Esophagus squamous epithelium (tissue), 5 donors: ENCODE results near the gene CAMLG. TPM values are rescaled to one million over a fixed set of nuclear protein-coding genes. Genes with fewer than 3 reads are reported as not detected.
"Not testable (repeated sequence)": the region's sequence is repeated elsewhere in the genome, so short reads cannot be mapped to it uniquely, and the experiment has no call there.

Experiments used
- DNase-seq: peaks from one replicate; lab custom pipeline; 2025; lab: John Stamatoyannopoulos, UW
- H3K27ac ChIP-seq, 4 donors: fragments of 200-600 bp; sonication (generic); one replicate each; pipeline ENCODE4 v1.5.1; 2016 to 2019; ENCODE audit warnings: mild to moderate bottlenecking in 1 of 4
- H3K27me3 ChIP-seq, 4 donors: fragments of 200-600 bp; sonication (generic); 1 replicate in 3 of 4; 2 replicates in 1 of 4; pipeline versions ENCODE4 v1.5.1 to v1.6.0; 2017 to 2021; ENCODE audit warnings: antibody characterized with exemption in 1 of 4
- H3K36me3 ChIP-seq, 3 donors: fragments of 200-600 bp; sonication (generic); one replicate each; pipeline ENCODE4 v1.5.1; 2016 to 2019
- H3K4me1 ChIP-seq, 3 donors: fragments of 200-600 bp; sonication (generic); one replicate each; pipeline ENCODE4 v1.5.1; 2017 to 2019
- H3K4me3 ChIP-seq, 4 donors: fragments of 200-600 bp; sonication (generic); 1 replicate in 3 of 4; 2 replicates in 1 of 4; pipeline ENCODE4 v1.5.1; 2016 to 2019; ENCODE audit warnings: mild to moderate bottlenecking in 2 of 4, moderate library complexity in 1 of 4
- H3K9me3 ChIP-seq, 3 donors: fragments of 200-600 bp; sonication (generic); one replicate each; pipeline ENCODE4 v1.5.1; 2016 to 2019
- POLR2A ChIP-seq, 4 donors: fragments of 450-650 bp; IDR thresholded peaks; one replicate each; pipeline ENCODE4 v1.6.1; 2017; ENCODE audit warnings: antibody characterized with exemption in 4 of 4, mild to moderate bottlenecking in 4 of 4, moderate library complexity in 3 of 4
- WGBS, 2 donors: methylation state at CpG; one replicate each; pipeline ENCODE4 v1.1.5; 2018; 5-methylcytosine and 5-hydroxymethylcytosine counted together
- intact Hi-C: fragments of 100-400 bp; cut with DNase I; formaldehyde crosslinking; loops from one replicate; pipeline ENCODE4 v1.15.0; 2022
- total RNA-seq, 4 donors: library from RNA; depleted of rRNA; stranded (reverse); fragments of >200 nt; gene quantifications; one replicate each; pipeline ENCODE4 v1.1.0, GENCODE V29; 2016
- TF ChIP-seq, protein P1 (sequence below), 6 experiments: fragments of 450-650 bp in 4 of 6; fragments of 200-600 bp in 2 of 6; sonication (generic) in 2 of 6; IDR thresholded peaks; one replicate each; pipeline ENCODE4 v1.5.1; 2016 to 2019; ENCODE audit warnings: antibody characterized with exemption in 6 of 6, mild to moderate bottlenecking in 4 of 6, moderate library complexity in 4 of 6
- donor health status: DM: yes; HTN: yes; CAD: no.

CAMLG gene
- total RNA-seq = 10 to 100 TPM in 3 of 4 donors, 1 to 10 TPM in 1; 9.4 to 31.7 (median 18.0) TPM

DNA sequence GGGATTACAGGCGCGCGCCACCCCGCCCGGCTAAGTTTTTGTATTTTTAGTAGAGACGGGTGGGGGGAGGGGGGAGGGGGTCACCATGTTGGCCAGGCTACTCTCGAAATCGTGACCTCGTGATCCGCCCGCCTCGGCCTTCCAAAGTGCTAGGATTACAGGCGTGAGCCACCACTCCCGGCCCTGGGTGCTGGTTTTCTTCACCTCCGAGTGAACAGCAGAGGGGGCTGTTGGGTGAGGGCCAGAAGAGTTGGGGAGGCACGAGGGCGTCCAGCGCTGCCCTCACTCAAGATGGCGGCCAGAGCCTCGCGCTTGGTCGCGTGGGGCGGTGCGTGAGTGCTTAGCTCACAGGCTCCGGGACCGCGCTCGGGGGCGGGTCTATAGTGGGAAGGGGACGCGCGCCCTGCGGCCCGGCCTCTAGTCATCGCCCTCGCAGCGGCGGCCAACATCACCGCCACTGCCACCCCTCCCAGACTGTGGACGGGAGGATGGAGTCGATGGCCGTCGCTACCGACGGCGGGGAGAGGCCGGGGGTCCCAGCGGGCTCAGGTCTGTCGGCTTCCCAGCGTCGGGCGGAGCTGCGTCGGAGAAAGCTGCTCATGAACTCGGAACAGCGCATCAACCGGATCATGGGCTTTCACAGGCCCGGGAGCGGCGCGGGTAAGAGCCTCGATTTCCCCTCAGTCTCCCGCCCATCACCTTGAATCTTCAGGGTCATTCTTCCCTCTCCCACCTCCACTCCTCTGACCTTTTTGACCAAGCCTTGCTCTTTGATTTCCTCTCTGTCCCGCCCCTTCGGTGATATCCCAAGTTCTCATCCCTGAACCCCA is at the start of gene CAMLG:
Gene CAMLG, plus strand, starts transcription at position 416 of the 830 bp plus-strand sequence. Its CDS starts 73 bp downstream, at position 489.
- H3K36me3 ChIP-seq = peaks cover 0 to 20% (median 0%) of the 10 kb centered on the region in 3 donors
- no peaks in the 10 kb centered on the region for H3K9me3 ChIP-seq
- H3K27me3 ChIP-seq = no peaks in the 10 kb centered on the region
- TF ChIP-seq, protein P1, sequence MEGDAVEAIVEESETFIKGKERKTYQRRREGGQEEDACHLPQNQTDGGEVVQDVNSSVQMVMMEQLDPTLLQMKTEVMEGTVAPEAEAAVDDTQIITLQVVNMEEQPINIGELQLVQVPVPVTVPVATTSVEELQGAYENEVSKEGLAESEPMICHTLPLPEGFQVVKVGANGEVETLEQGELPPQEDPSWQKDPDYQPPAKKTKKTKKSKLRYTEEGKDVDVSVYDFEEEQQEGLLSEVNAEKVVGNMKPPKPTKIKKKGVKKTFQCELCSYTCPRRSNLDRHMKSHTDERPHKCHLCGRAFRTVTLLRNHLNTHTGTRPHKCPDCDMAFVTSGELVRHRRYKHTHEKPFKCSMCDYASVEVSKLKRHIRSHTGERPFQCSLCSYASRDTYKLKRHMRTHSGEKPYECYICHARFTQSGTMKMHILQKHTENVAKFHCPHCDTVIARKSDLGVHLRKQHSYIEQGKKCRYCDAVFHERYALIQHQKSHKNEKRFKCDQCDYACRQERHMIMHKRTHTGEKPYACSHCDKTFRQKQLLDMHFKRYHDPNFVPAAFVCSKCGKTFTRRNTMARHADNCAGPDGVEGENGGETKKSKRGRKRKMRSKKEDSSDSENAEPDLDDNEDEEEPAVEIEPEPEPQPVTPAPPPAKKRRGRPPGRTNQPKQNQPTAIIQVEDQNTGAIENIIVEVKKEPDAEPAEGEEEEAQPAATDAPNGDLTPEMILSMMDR (IDR thresholded peaks at IDR 0.05) = peak; percentile 41 to 72 (median 49)
- TF ChIP-seq POLR2A (IDR thresholded peaks at IDR 0.05) = peak in 3 of 4 donors; percentile 53 to 93 (median 92)
- WGBS, 2 donors = 0% methylated on average over 25 to 26 of the region's 66 CpGs
- H3K4me1 ChIP-seq = peaks cover 0 to 47% (median 7%) of the 10 kb centered on the region in 3 donors
- peak within 1 kb of the TSS; percentile 94 to 98 (median 96) for H3K27ac ChIP-seq
- intact Hi-C loops = no loop called here
- peak within 1 kb of the TSS; percentile 71 to 93 (median 86) for H3K4me3 ChIP-seq
- peak; percentile 92 for DNase-seq

DNA sequence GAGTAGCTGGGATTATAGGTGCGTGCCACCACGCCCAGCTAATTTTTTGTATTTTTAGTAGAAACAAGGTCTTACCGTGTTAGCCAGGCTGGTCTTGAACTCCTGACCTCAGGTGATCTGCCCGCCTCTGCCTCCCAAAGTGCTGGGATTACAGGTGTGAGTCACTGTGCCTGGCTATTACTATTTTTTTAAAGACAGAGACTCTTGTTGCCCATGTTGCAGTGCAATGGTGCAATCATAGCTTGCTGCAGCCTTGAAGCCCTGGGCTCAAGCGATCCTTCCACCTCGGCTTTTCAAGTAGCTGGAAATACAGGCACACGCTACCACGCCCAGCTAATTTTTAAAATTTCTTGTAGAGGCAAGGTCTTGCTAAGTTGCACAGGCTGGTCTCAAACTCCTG is 48.2 kb upstream of the CAMLG start:
- peaks cover 0 to 17% (median 0%) of the 10 kb centered on the region in 3 donors for H3K4me1 ChIP-seq
- H3K27ac ChIP-seq, DNase-seq, intact Hi-C loops, H3K9me3 ChIP-seq, H3K4me3 ChIP-seq, H3K27me3 ChIP-seq: not testable (repeated sequence)
- H3K36me3 ChIP-seq = peaks cover 9 to 90% (median 31%) of the 10 kb centered on the region in 3 donors
- 70 to 72% methylated on average over 8 of the region's 8 CpGs for WGBS, 2 donors

DNA sequence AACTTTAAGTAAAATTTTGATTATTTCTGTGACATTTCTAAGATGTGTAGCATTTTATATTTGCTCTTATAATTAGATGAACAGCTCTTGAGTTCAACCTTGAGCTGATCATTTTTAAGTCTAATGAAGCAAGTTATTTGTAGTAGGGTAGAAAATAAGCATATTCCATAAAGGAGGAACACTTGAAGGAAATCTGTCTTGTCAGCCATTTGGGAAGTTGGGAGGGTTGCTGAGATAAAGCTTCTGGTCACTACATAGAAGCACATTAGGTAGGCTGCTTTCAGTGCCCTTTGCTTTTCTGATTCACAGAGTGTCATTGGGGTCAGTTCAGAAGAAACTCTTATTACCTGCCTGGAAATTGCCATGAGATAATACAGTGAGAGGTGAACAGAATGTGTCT is 45.6 kb upstream of the CAMLG start:
- no peaks in the 10 kb centered on the region for H3K27me3 ChIP-seq
- H3K27ac ChIP-seq = no peak overlapping the region
- no peaks in the 10 kb centered on the region for H3K9me3 ChIP-seq
- intact Hi-C loops = no loop called here
- no peak for DNase-seq
- TF ChIP-seq POLR2A (IDR thresholded peaks at IDR 0.05) = no peak
- TF ChIP-seq, protein P1 (IDR thresholded peaks at IDR 0.05) = no peak
- H3K36me3 ChIP-seq = peaks cover 0 to 90% (median 23%) of the 10 kb centered on the region in 3 donors
- H3K4me3 ChIP-seq = no peak overlapping the region
- peaks cover 0 to 17% (median 0%) of the 10 kb centered on the region in 3 donors for H3K4me1 ChIP-seq

DNA sequence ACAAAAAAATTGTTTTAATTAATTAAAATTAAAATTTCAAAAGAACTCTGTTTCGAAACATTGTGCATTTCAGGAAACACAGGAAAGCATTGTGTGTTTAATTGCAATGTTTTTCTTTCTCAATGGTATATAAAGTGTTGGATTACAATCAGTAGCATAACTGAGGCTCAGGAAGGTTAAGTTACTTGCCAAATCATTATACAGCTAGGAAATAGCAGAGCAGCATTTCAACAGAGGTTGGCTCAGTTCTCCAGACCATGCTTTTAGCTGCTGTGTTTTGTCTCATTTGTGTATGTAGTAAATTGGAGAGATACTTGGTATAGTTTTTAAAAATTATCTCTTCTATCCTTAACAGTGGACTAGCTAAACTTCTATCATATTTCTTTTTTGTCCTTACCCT is 30.0 kb upstream of the CAMLG start:
- no peak overlapping the region for H3K4me3 ChIP-seq
- 76 to 85% methylated on average over 1 of the region's 1 CpG for WGBS, 2 donors
- no peak for DNase-seq
- H3K36me3 ChIP-seq = peaks cover 14 to 100% (median 32%) of the 10 kb centered on the region in 3 donors
- no peaks in the 10 kb centered on the region for H3K9me3 ChIP-seq
- no peaks in the 10 kb centered on the region for H3K27me3 ChIP-seq
- H3K27ac ChIP-seq = no peak overlapping the region
- no peaks in the 10 kb centered on the region for H3K4me1 ChIP-seq
- intact Hi-C loops = no loop called here
- TF ChIP-seq, protein P1 (IDR thresholded peaks at IDR 0.05) = no peak
- TF ChIP-seq POLR2A (IDR thresholded peaks at IDR 0.05) = no peak

DNA sequence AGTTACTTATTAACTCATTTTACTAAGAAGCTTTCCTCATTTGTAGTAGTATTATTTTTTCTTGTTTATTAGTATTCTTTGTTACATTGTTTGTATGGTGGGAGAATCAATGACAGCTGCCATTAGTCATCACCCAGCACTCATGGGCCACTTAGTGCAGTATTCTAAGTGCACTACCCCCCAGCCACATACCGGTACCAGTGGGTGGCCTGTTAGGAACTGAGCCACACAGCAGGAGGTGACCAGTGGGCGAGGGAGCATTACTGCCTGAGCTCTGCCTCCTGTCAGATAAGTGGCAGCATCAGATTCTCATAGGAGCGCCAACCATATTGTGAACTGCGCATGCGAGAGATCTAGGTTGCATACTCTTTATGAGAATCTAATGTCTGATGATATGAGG is 24.2 kb upstream of the CAMLG start:
- no peak for DNase-seq
- Histone ChIP-seq H3K27me3 (no peaks in the 10 kb centered on the region), H3K36me3 (peaks cover 7 to 100% (median 24%) of the 10 kb centered on the region in 3 donors), H3K9me3 (no peaks in the 10 kb centered on the region), H3K27ac (no peak overlapping the region), H3K4me1 (no peaks in the 10 kb centered on the region), H3K4me3 (no peak overlapping the region)
- intact Hi-C loops = no loop called here
- 89 to 91% methylated on average over 4 to 5 of the region's 5 CpGs for WGBS, 2 donors
- TF ChIP-seq POLR2A (IDR thresholded peaks at IDR 0.05) = no peak
- TF ChIP-seq, protein P1 (IDR thresholded peaks at IDR 0.05) = no peak
